Body of pancreas (tissue), 4 donors: ENCODE data around the gene KLHL24.

ENCODE experiments used
- CTCF ChIP-seq, 7 experiments: fragments of 450-650 bp in 4 of 7; fragments of 200-600 bp in 3 of 7; sonication (generic) in 3 of 7; IDR thresholded peaks; one replicate each; pipeline ENCODE4 v1.5.1; 2016 to 2019; ENCODE audit warnings: antibody characterized with exemption in 7 of 7
- POLR2A ChIP-seq, 3 donors: fragments of 450-650 bp; IDR thresholded peaks; one replicate each; pipeline ENCODE4 v1.6.1; 2016; ENCODE audit warnings: antibody characterized with exemption in 3 of 3, mild to moderate bottlenecking in 2 of 3

GRCh38 chr3:183644244-183644643 is 8.8 kb downstream of the KLHL24 start:
- TF ChIP-seq CTCF (IDR thresholded peaks at IDR 0.05) (no peak), POLR2A (IDR thresholded peaks at IDR 0.05) (no peak)
